AG04450 (cell line): Measurements from ENCODE around the gene RMI2. TPM values are rescaled to one million over a fixed set of nuclear protein-coding genes. Genes with fewer than 3 reads are reported as not detected.
"Not testable (repeated sequence)": the region's sequence is repeated elsewhere in the genome, so short reads cannot be mapped to it uniquely, and the experiment has no call there.

Experiments
- CTCF ChIA-PET: fragments of 300-600, 350-600 bp; formaldehyde crosslinking; extraction: SDS; loops from one replicate; lab custom pipeline; 2022; ENCODE audit warnings: antibody characterized with exemption, inconsistent platforms; lab: Charles Lee
- POLR2A ChIA-PET: fragments of 350-600 bp; formaldehyde crosslinking; extraction: SDS; loops from one replicate; lab custom pipeline; 2021; ENCODE audit warnings: antibody characterized with exemption, inconsistent platforms; lab: Yijun Ruan, JAX
- DNase-seq: peaks from one replicate; pipeline ENCODE4 v3.0.0-alpha.2; 2011; ENCODE audit warnings: low read depth, low spot score
- H3K27ac ChIP-seq: one replicate; pipeline ENCODE4 v1.5.1; 2012; ENCODE audit warnings: low read depth, low read length, control low read depth
- H3K27me3 ChIP-seq: one replicate; pipeline ENCODE4 v1.6.0; 2012; ENCODE audit warnings: low read length; ENCODE audit not compliant: control insufficient read depth, insufficient read depth
- H3K4me3 ChIP-seq: 2 replicates; pipeline ENCODE4 v1.5.1; 2011; ENCODE audit warnings: mild to moderate bottlenecking, low read depth, low read length, control low read depth
- H3K9me3 ChIP-seq: 2 replicates; pipeline ENCODE4 v1.5.1; 2012; ENCODE audit warnings: low read length; ENCODE audit not compliant: control insufficient read depth, insufficient read depth
- CTCF ChIP-seq: IDR thresholded peaks from 2 replicates; pipeline ENCODE4 v1.5.1; 2011; ENCODE audit warnings: low read depth, low read length, control low read depth, inconsistent platforms
- polyA plus RNA-seq: library from polyadenylated mRNA; depleted of rRNA; stranded (reverse); fragments of >200 nt; gene quantifications from 2 replicates; pipeline ENCODE4 v1.2.3, GENCODE V29; 2011

The RMI2 gene
- polyA plus RNA-seq, 1 experiment, result 4.7 TPM

GRCh38 chr16:11297492-11298142 lies 47.6 kb upstream of the RMI2 start:
- H3K27ac ChIP-seq, result no peak overlapping the region
- ChIA-PET CTCF (interaction anchor here (1.0 to 1.4 kb wide), 3 partner anchors 42 to 334 kb away, joined by 3 to 6 read pairs (median 4); partner anchors contain the start of gene SOCS1), POLR2A (interaction anchor here (0.7 to 1.1 kb wide), 4 partner anchors 10 to 59 kb away, joined by 3 to 6 read pairs (median 4); partner anchors contain the start of gene SOCS1)

GRCh38 chr16:11298143-11298900 lies 46.9 kb upstream of the RMI2 start:
- DNase-seq, result no peak
- Histone ChIP-seq H3K27me3 (peaks cover 2% of the 10 kb centered on the region), H3K9me3 (no peaks in the 10 kb centered on the region), H3K4me3 (no peak overlapping the region), H3K27ac (no peak overlapping the region)
- ChIA-PET POLR2A (interaction anchor here (0.7 to 1.1 kb wide), 4 partner anchors 9 to 58 kb away, joined by 3 to 6 read pairs (median 4); partner anchors contain the start of gene SOCS1), CTCF (interaction anchor here (1.0 kb wide), 1 partner anchor 43 kb away, joined by 4 read pairs; the partner anchor contains the start of gene SOCS1)
- no peak for TF ChIP-seq CTCF

More at GRCh38 chr16:11297492-11298142, 47.6 kb upstream of the RMI2 start:
- H3K4me3 ChIP-seq, result 0 out of 2 replicates have a peak overlapping the region, but pooled peaks have one; percentile 20
- H3K9me3 ChIP-seq, result no peaks in the 10 kb centered on the region
- TF ChIP-seq CTCF, result no peak
- peak; percentile 33 for DNase-seq
- peaks cover 2% of the 10 kb centered on the region for H3K27me3 ChIP-seq

- H3K4me3 ChIP-seq, DNase-seq, H3K27me3 ChIP-seq, H3K27ac ChIP-seq, POLR2A ChIA-PET, H3K9me3 ChIP-seq, CTCF ChIA-PET: not testable (repeated sequence)
These were observed 46.2 kb upstream of the RMI2 start for GRCh38 chr16:11298950-11299547.

GRCh38 chr16:11299865-11300559 lies 45.2 kb upstream of the RMI2 start:
- Histone ChIP-seq H3K27me3 (peaks cover 2% of the 10 kb centered on the region), H3K9me3 (no peaks in the 10 kb centered on the region; the same call in 1 of the 2 replicates), H3K4me3 (no peak overlapping the region), H3K27ac (no peak overlapping the region)
- CTCF ChIA-PET, result no interaction called here
- DNase-seq, result no peak
- POLR2A ChIA-PET, result no interaction called here
- no peak for TF ChIP-seq CTCF

- ChIA-PET CTCF (interaction anchor here (1.6 kb wide), 1 partner anchor 43 kb away, joined by 3 read pairs; no protein-coding TSS in a partner anchor), POLR2A (no interaction called here)
- TF ChIP-seq CTCF, result no peak
- Histone ChIP-seq H3K27ac (no peak overlapping the region), H3K9me3 (no peaks in the 10 kb centered on the region; the same call in 1 of the 2 replicates), H3K27me3 (peaks cover 2% of the 10 kb centered on the region), H3K4me3 (no peak overlapping the region)
- no peak for DNase-seq
These were observed 44.7 kb upstream of the RMI2 start for GRCh38 chr16:11300560-11300892.
